ENCODE data around the gene IL17REL.

DNA sequence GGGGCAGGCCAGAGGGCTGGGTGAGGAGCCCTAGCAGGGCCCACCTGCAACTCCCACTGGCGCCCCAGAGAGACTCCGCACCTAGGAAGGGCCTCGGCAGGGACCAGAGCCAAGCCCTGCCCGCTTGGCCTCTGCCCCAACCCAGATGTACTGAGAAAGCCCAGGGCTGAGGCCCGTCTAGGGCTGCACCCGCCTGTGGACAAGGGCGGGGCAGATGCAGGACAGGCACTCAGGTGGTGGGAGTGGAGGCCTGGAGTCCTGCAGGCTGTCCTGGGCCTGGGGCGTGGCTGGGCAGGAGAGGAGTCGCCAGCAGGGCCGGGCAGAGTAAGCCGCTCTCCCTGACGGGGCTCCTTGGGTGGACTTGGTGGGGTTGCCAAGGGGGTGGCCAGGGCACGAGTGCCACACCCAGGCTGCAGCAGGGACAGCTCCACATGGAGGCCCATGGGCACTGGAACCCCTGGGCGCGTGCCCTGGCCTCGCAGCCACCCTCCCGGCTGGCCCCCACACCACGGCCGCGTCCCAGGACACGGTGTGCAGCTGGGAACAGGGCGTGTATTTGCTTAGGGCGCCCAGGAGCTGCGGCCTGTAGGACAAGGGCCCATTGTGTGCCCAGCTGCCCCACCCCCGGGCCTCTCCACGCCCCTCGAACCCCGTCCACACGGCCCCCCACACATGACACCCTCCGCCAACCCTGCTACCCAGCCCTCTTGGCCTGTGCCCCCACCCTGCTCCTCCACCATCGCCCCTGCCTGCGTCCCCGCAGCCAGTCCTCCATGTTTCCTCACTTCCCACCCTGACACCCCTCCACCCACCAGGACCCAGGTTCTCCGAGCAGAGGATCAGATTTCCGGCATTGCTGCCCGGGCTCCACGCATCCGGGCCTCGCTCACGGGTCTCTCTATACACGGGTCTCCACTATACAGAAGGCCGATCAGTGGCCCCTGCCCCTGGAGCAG is 63.3 kb downstream of the IL17REL start:
- TF ChIP-seq CTCF (IDR thresholded peaks at IDR 0.05 in 4 of 5, conservative IDR thresholded peaks at IDR 0.05 in 1 of 5) (no peak), POLR2A (IDR thresholded peaks at IDR 0.05) (no peak)
